Uterus (tissue), 2 donors: ENCODE results near the gene CDYL2.

Experiments used
- CTCF ChIP-seq, 4 experiments: fragments of 200-600 bp in 2 of 4; fragments of 450-650 bp in 2 of 4; sonication (generic) in 2 of 4; IDR thresholded peaks; one replicate each; pipeline ENCODE4 v1.5.1; 2016 to 2019; ENCODE audit warnings: antibody characterized with exemption in 4 of 4, mild to moderate bottlenecking in 2 of 4, moderate library complexity in 1 of 4
- POLR2A ChIP-seq, 2 donors: fragments of 450-650 bp; IDR thresholded peaks; one replicate each; pipeline ENCODE4 v1.6.1; 2016; ENCODE audit warnings: antibody characterized with exemption in 2 of 2, mild to moderate bottlenecking in 1 of 2, moderate library complexity in 1 of 2

- TF ChIP-seq CTCF (IDR thresholded peaks at IDR 0.05) (no peak), POLR2A (IDR thresholded peaks at IDR 0.05) (no peak)
Observed at GRCh38 chr16:80599466-80599865, 204.9 kb downstream of the CDYL2 start.
